ES-I3 (cell line): ENCODE results near the gene RCAN2.
A peak's percentile ranks its signal among the peaks of the same experiment; 100 is the strongest.

Experiments used
- H3K36me3 ChIP-seq: 2 replicates; pipeline ENCODE4 v1.6.1; 2013; ENCODE audit warnings: mild to moderate bottlenecking, low read length, control low read depth, moderate library complexity; ENCODE audit not compliant: insufficient read depth
- H3K4me1 ChIP-seq: 2 replicates; pipeline ENCODE4 v1.6.1; 2013; ENCODE audit warnings: mild to moderate bottlenecking, control low read depth, low read length; ENCODE audit not compliant: insufficient read depth
- H3K9ac ChIP-seq: 2 replicates; pipeline ENCODE4 v1.6.1; 2013; ENCODE audit warnings: low read depth, mild to moderate bottlenecking, low read length, moderate library complexity
- H3K9me3 ChIP-seq: 2 replicates; pipeline ENCODE4 v1.6.1; 2013; ENCODE audit warnings: mild to moderate bottlenecking, low read length, moderate library complexity; ENCODE audit not compliant: control insufficient read depth, insufficient read depth

RCAN2 gene

GRCh38 chr6:46507426-46507825, 16.2 kb upstream of the RCAN2 start:
- Histone ChIP-seq H3K36me3 (no peaks in the 10 kb centered on the region), H3K9me3 (no peaks in the 10 kb centered on the region), H3K4me1 (no peaks in the 10 kb centered on the region), H3K9ac (no peak overlapping the region)

GRCh38 chr6:46505693-46506512, 14.7 kb upstream of the RCAN2 start:
- H3K9me3 ChIP-seq, result no peaks in the 10 kb centered on the region
- H3K4me1 ChIP-seq, result no peaks in the 10 kb centered on the region
- no peak overlapping the region for H3K9ac ChIP-seq
- no peaks in the 10 kb centered on the region for H3K36me3 ChIP-seq

- no peaks in the 10 kb centered on the region for H3K9me3 ChIP-seq
- no peaks in the 10 kb centered on the region for H3K4me1 ChIP-seq
- no peaks in the 10 kb centered on the region for H3K36me3 ChIP-seq
Observed at GRCh38 chr6:46504242-46504641, 13.0 kb upstream of the RCAN2 start.

GRCh38 chr6:46502486-46503119, 11.4 kb upstream of the RCAN2 start:
- no peaks in the 10 kb centered on the region for H3K9me3 ChIP-seq
- no peak overlapping the region for H3K9ac ChIP-seq
- no peaks in the 10 kb centered on the region for H3K36me3 ChIP-seq
- no peaks in the 10 kb centered on the region for H3K4me1 ChIP-seq

More at GRCh38 chr6:46504242-46504641, 13.0 kb upstream of the RCAN2 start:
- H3K9ac ChIP-seq, result no peak overlapping the region

GRCh38 chr6:46501136-46502089, 10.2 kb upstream of the RCAN2 start:
- no peaks in the 10 kb centered on the region for H3K4me1 ChIP-seq
- H3K9me3 ChIP-seq, result no peaks in the 10 kb centered on the region
- no peaks in the 10 kb centered on the region for H3K36me3 ChIP-seq
- H3K9ac ChIP-seq, result no peak overlapping the region

- Histone ChIP-seq H3K9me3 (no peaks in the 10 kb centered on the region), H3K4me1 (no peaks in the 10 kb centered on the region)
Observed at GRCh38 chr6:46500382-46500781, 9.1 kb upstream of the RCAN2 start.

GRCh38 chr6:46491628-46492547, 639 bp upstream of the RCAN2 start:
- Histone ChIP-seq H3K9ac (peak overlapping the region; percentile 91), H3K9me3 (no peaks in the 10 kb centered on the region), H3K4me1 (peaks cover 8% of the 10 kb centered on the region; the same call in 1 of the 2 replicates), H3K36me3 (no peaks in the 10 kb centered on the region)

More at GRCh38 chr6:46500382-46500781, 9.1 kb upstream of the RCAN2 start:
- no peaks in the 10 kb centered on the region for H3K36me3 ChIP-seq
- H3K9ac ChIP-seq, result no peak overlapping the region

- Histone ChIP-seq H3K36me3 (no peaks in the 10 kb centered on the region), H3K9me3 (no peaks in the 10 kb centered on the region), H3K4me1 (peaks cover 8% of the 10 kb centered on the region; the same call in 1 of the 2 replicates), H3K9ac (peak overlapping the region; percentile 91)
Observed at GRCh38 chr6:46490425-46491200, 636 bp downstream of the RCAN2 start.

- Histone ChIP-seq H3K9ac (no peak overlapping the region), H3K36me3 (no peaks in the 10 kb centered on the region), H3K9me3 (no peaks in the 10 kb centered on the region), H3K4me1 (peaks cover 8% of the 10 kb centered on the region; the same call in 1 of the 2 replicates)
Observed at GRCh38 chr6:46486181-46486580, 5.1 kb downstream of the RCAN2 start.

- no peaks in the 10 kb centered on the region for H3K36me3 ChIP-seq
- peaks cover 8% of the 10 kb centered on the region; the same call in 1 of the 2 replicates for H3K4me1 ChIP-seq
- H3K9me3 ChIP-seq, result no peaks in the 10 kb centered on the region
- no peak overlapping the region for H3K9ac ChIP-seq
Observed at GRCh38 chr6:46484081-46484820, 7.0 kb downstream of the RCAN2 start.

GRCh38 chr6:46476301-46476700, 14.9 kb downstream of the RCAN2 start:
- no peak overlapping the region for H3K9ac ChIP-seq
- peaks cover 5% of the 10 kb centered on the region for H3K4me1 ChIP-seq
- no peaks in the 10 kb centered on the region for H3K36me3 ChIP-seq
- H3K9me3 ChIP-seq, result no peaks in the 10 kb centered on the region

- peaks cover 5% of the 10 kb centered on the region for H3K4me1 ChIP-seq
- H3K9ac ChIP-seq, result no peak overlapping the region
- H3K9me3 ChIP-seq, result peaks cover 5% of the 10 kb centered on the region; the same call in 1 of the 2 replicates
- H3K36me3 ChIP-seq, result no peaks in the 10 kb centered on the region
Observed at GRCh38 chr6:46473881-46474280, 17.4 kb downstream of the RCAN2 start.
